ENCODE measurements around the gene NTF3.

DNA sequence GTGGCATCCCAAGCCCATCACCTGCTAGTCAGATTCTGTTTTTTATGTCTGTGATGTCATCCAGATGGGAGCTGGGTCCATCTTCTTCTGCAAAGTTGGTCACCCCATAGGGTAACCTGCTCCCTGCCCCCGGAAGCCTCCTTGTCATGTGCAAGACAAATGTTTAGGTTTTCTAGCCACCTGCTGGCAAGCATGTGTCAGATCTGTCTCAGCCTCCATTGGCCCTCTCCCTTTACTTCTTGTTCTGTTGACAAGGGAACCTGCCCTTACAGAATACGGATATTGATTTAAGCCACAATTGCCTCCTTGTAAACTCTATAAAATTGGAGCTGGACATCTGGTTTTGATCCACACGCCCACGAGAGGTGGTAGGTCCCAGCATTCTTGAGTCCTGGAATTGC lies 7.5 kb downstream of the NTF3 start:
- TF ChIP-seq, protein P1, sequence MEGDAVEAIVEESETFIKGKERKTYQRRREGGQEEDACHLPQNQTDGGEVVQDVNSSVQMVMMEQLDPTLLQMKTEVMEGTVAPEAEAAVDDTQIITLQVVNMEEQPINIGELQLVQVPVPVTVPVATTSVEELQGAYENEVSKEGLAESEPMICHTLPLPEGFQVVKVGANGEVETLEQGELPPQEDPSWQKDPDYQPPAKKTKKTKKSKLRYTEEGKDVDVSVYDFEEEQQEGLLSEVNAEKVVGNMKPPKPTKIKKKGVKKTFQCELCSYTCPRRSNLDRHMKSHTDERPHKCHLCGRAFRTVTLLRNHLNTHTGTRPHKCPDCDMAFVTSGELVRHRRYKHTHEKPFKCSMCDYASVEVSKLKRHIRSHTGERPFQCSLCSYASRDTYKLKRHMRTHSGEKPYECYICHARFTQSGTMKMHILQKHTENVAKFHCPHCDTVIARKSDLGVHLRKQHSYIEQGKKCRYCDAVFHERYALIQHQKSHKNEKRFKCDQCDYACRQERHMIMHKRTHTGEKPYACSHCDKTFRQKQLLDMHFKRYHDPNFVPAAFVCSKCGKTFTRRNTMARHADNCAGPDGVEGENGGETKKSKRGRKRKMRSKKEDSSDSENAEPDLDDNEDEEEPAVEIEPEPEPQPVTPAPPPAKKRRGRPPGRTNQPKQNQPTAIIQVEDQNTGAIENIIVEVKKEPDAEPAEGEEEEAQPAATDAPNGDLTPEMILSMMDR (IDR thresholded peaks at IDR 0.05 in 4 of 5, conservative IDR thresholded peaks at IDR 0.05 in 1 of 5), result no peak
- no peak for TF ChIP-seq POLR2A (IDR thresholded peaks at IDR 0.05)

Measured in gastrocnemius medialis (tissue), 4 donors.